Measurements from ENCODE around the gene AHSG.

GRCh38 chr3:186582541-186582940 lies 30.3 kb upstream of the AHSG start:
- no peak for TF ChIP-seq CTCF (IDR thresholded peaks at IDR 0.05 in 8 of 11, conservative IDR thresholded peaks at IDR 0.05 in 3 of 11)
- TF ChIP-seq POLR2AphosphoS5 (IDR thresholded peaks at IDR 0.05) = no peak
- TF ChIP-seq POLR2A (IDR thresholded peaks at IDR 0.05) = no peak
